Colon (tissue), 2 donors: Measurements from ENCODE around the gene AANAT.
"Not testable (repeated sequence)": the region's sequence is repeated elsewhere in the genome, so short reads cannot be mapped to it uniquely, and the experiment has no call there.

Source experiments
- FAIRE-seq: peaks from 2 replicates; lab custom pipeline; 2012; peaks lifted over from hg19 to GRCh38; lab: Jason Lieb, UNC
- donor health status: control.
- donor health status: control.

AANAT gene

GRCh38 chr17:76508472-76509063 is 41.2 kb downstream of the AANAT start:
- FAIRE-seq: not testable (repeated sequence)

- no peak for FAIRE-seq
Measured at GRCh38 chr17:76510831-76511244, 43.4 kb downstream of the AANAT start.

- FAIRE-seq: no peak
Measured at GRCh38 chr17:76511668-76512365, 44.4 kb downstream of the AANAT start.

- no peak for FAIRE-seq
Measured at GRCh38 chr17:76512366-76513305, 45.2 kb downstream of the AANAT start.

DNA sequence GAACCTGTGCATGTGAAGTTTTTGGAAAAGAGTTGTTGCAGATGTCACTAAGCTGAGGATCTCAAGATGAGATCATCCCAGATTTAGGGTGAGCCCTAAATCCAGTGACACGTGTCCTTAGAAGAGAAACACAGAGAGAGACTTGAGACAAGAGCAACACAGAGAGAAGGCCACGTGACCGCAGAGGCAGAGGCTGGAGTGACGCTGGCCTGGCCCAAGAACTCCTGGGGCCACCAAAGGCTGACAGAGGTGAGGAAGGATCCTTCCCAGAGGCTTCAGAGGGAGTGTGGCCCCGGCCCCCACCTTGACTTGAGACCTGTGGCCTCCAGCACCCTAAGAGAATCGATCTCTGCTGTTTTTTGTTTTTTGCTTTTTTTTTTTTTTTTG is 45.9 kb downstream of the AANAT start:
- FAIRE-seq: no peak

GRCh38 chr17:76514355-76514754 is 47.0 kb downstream of the AANAT start:
- not testable (repeated sequence) for FAIRE-seq

- FAIRE-seq: no peak
Measured at GRCh38 chr17:76515274-76515949, 48.0 kb downstream of the AANAT start.

GRCh38 chr17:76517638-76518038 is 50.2 kb downstream of the AANAT start:
- no peak for FAIRE-seq

- no peak for FAIRE-seq
Measured at GRCh38 chr17:76519048-76519966, 51.9 kb downstream of the AANAT start.
